Stimulated activated naive B cell treated with anti-CD40 and anti-IgM and Interleukin-4, amounts not matched to agents 10 μg/mL and 1 μg/mL and 100 μg/mL, for 72 hours (primary cell): Measurements from ENCODE around the gene SLX1B.
"Not testable (repeated sequence)": the region's sequence is repeated elsewhere in the genome, so short reads cannot be mapped to it uniquely, and the experiment has no call there.

Experiments used
- ATAC-seq, 2 donors: fragments of 150-1000 bp; cut with Tn5 transposase; replicated peaks; 2 replicates each; pipeline ENCODE4 v1.10.0; 2021; ENCODE audit warnings: moderate library complexity in 1 of 2
- DNase-seq: peaks from one replicate; pipeline ENCODE4 v3.0.0; 2021
- H3K27ac Mint-ChIP-seq: one replicate; pipeline ENCODE4 v1.8.0; 2022; ENCODE audit warnings: mild to moderate bottlenecking, mixed read lengths
- H3K27me3 Mint-ChIP-seq, 2 donors: one replicate each; pipeline ENCODE4 v1.8.0; 2022; ENCODE audit warnings: mixed read lengths in 2 of 2
- H3K36me3 Mint-ChIP-seq, 2 donors: one replicate each; pipeline ENCODE4 v1.8.0; 2022; ENCODE audit warnings: mixed read lengths in 2 of 2, mild to moderate bottlenecking in 1 of 2
- H3K4me1 Mint-ChIP-seq, 2 donors: one replicate each; pipeline ENCODE4 v1.8.0; 2022; ENCODE audit warnings: mixed read lengths in 2 of 2, mild to moderate bottlenecking in 1 of 2
- H3K4me3 Mint-ChIP-seq, 2 donors: one replicate each; pipeline ENCODE4 v1.8.0; 2022; ENCODE audit warnings: mild to moderate bottlenecking in 2 of 2, mixed read lengths in 2 of 2, moderate library complexity in 1 of 2
- H3K9me3 Mint-ChIP-seq, 2 donors: one replicate each; pipeline ENCODE4 v1.8.0; 2022; ENCODE audit warnings: mixed read lengths in 2 of 2, mild to moderate bottlenecking in 1 of 2

The SLX1B gene

GRCh38 chr16:29482276-29482675 lies 27.9 kb downstream of the SLX1B start:
- H3K9me3 Mint-ChIP-seq, H3K4me3 Mint-ChIP-seq, H3K36me3 Mint-ChIP-seq, DNase-seq, H3K27me3 Mint-ChIP-seq, H3K27ac Mint-ChIP-seq, ATAC-seq, H3K4me1 Mint-ChIP-seq: not testable (repeated sequence)

- not testable (repeated sequence) for H3K4me1 Mint-ChIP-seq, H3K9me3 Mint-ChIP-seq, H3K27me3 Mint-ChIP-seq, H3K27ac Mint-ChIP-seq, ATAC-seq, H3K36me3 Mint-ChIP-seq, H3K4me3 Mint-ChIP-seq, DNase-seq
These were observed 52.0 kb downstream of the SLX1B start, which contains the start of gene NPIPB12 for GRCh38 chr16:29506308-29506707. TSS of gene NPIPB12 (minus strand) at chr16:29506408.
